Germinal center (tissue), 1 donor: Measurements from ENCODE around the gene PTPRD.

Experiments used
- DNase-seq: peaks from one replicate; pipeline ENCODE4 v3.0.0; 2012; ENCODE audit warnings: mixed read lengths, low spot score

The PTPRD gene

GRCh38 chr9:8863886-8864544 lies 1748.8 kb downstream of the PTPRD start:
- DNase-seq, result no peak

GRCh38 chr9:8863069-8863468 lies 1749.7 kb downstream of the PTPRD start:
- no peak for DNase-seq

- DNase-seq, result no peak
These were observed 1751.9 kb downstream of the PTPRD start for GRCh38 chr9:8860925-8861324.

- DNase-seq, result no peak
These were observed 1752.7 kb downstream of the PTPRD start for GRCh38 chr9:8860086-8860485.

- DNase-seq, result no peak
These were observed 1753.4 kb downstream of the PTPRD start for GRCh38 chr9:8859416-8859815.

- DNase-seq, result no peak
These were observed 1754.1 kb downstream of the PTPRD start for GRCh38 chr9:8858596-8859161.

GRCh38 chr9:8857926-8858595 lies 1754.7 kb downstream of the PTPRD start:
- no peak for DNase-seq

GRCh38 chr9:8857068-8857925 lies 1755.5 kb downstream of the PTPRD start:
- no peak for DNase-seq

- no peak for DNase-seq
These were observed 1756.3 kb downstream of the PTPRD start for GRCh38 chr9:8856396-8857067.

- no peak for DNase-seq
These were observed 1757.8 kb downstream of the PTPRD start for GRCh38 chr9:8855046-8855445.

- no peak for DNase-seq
These were observed 1760.4 kb downstream of the PTPRD start for GRCh38 chr9:8852301-8852864.

GRCh38 chr9:8850914-8851313 lies 1761.9 kb downstream of the PTPRD start:
- no peak for DNase-seq

GRCh38 chr9:8845808-8846207 lies 1767.0 kb downstream of the PTPRD start:
- no peak for DNase-seq

GRCh38 chr9:8845376-8845775 lies 1767.4 kb downstream of the PTPRD start:
- no peak for DNase-seq

- no peak for DNase-seq
These were observed 1768.3 kb downstream of the PTPRD start for GRCh38 chr9:8844549-8844948.

GRCh38 chr9:8842402-8843193 lies 1770.2 kb downstream of the PTPRD start:
- DNase-seq, result no peak

- no peak for DNase-seq
These were observed 1774.7 kb downstream of the PTPRD start for GRCh38 chr9:8838136-8838535.

- no peak for DNase-seq
These were observed 1777.5 kb downstream of the PTPRD start for GRCh38 chr9:8835291-8835690.

- DNase-seq, result no peak
These were observed 1779.8 kb downstream of the PTPRD start for GRCh38 chr9:8832955-8833354.

GRCh38 chr9:8832386-8832785 lies 1780.4 kb downstream of the PTPRD start:
- no peak for DNase-seq

GRCh38 chr9:8831568-8831967 lies 1781.2 kb downstream of the PTPRD start:
- no peak for DNase-seq
